SH-SY5Y (cell line): Measurements from ENCODE around the gene NPTX1.

Experiments
- GATA2 ChIP-seq: IDR thresholded peaks from 2 replicates; pipeline ENCODE4 v1.6.1; 2011; ENCODE audit warnings: mild to moderate bottlenecking, low read depth, low read length
- GATA3 ChIP-seq: IDR thresholded peaks from 2 replicates; pipeline ENCODE4 v1.6.1; 2011; ENCODE audit warnings: low read depth, mild to moderate bottlenecking, low read length, moderate library complexity

DNA sequence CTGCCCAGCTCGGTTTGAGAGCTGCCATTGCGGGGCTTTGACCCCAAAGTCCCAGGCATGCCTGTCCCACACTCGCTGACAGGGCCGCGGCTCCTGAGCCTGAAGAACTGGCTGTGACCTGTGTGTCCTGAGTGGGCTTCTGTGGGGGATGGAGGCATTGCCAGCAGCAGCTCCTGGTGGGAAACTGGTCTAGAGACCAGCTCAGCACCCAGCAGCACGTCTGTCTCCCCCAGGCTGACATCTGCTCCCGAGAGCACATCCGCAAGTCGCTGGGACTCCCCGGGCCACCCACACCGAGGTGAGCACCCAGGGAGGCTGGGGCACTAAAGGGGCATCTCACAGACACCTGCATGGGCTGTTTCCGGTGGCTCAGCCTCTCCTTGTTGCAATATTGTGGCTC is 48.0 kb downstream of the NPTX1 start:
- no peak for TF ChIP-seq GATA3
- TF ChIP-seq GATA2: no peak
